Activated CD8-positive, alpha-beta memory T cell treated with anti-CD3 and anti-CD28 coated beads, Interleukin-2, amount 10 ng/mL, durations not matched to agents 7 days and 5 days (primary cell): ENCODE measurements around the gene PCCA. TPM values are rescaled to one million over a fixed set of nuclear protein-coding genes. Genes with fewer than 3 reads are reported as not detected.

Experiments
- ATAC-seq: fragments of 150-1000 bp; cut with Tn5 transposase; one replicate; pipeline ENCODE4 v1.10.0; 2021; ENCODE audit warnings: moderate library complexity
- CTCF ChIA-PET: fragments of 350-600 bp; sonication (Branson Sonifier 250); formaldehyde crosslinking; loops from one replicate; lab custom pipeline; 2021; ENCODE audit warnings: antibody characterized with exemption; lab: Charles Lee
- DNase-seq: peaks from one replicate; pipeline ENCODE4 v3.0.0-alpha.2; 2020
- H3K27ac Mint-ChIP-seq: one replicate; pipeline ENCODE4 v1.8.0; 2021; ENCODE audit warnings: mild to moderate bottlenecking, mixed read lengths
- H3K27me3 Mint-ChIP-seq: one replicate; pipeline ENCODE4 v1.8.0; 2021; ENCODE audit warnings: mixed read lengths
- H3K36me3 Mint-ChIP-seq: one replicate; pipeline ENCODE4 v1.8.0; 2021; ENCODE audit warnings: mild to moderate bottlenecking, mixed read lengths
- H3K4me1 Mint-ChIP-seq: one replicate; pipeline ENCODE4 v1.8.0; 2021; ENCODE audit warnings: mixed read lengths
- H3K4me3 Mint-ChIP-seq: one replicate; pipeline ENCODE4 v1.8.0; 2021; ENCODE audit warnings: mild to moderate bottlenecking, moderate library complexity, mixed read lengths
- H3K9me3 Mint-ChIP-seq: one replicate; pipeline ENCODE4 v1.8.0; 2022; ENCODE audit warnings: low read depth, mixed read lengths
- total RNA-seq, 2 experiments: library from RNA; stranded (reverse); gene quantifications; one replicate each; pipeline ENCODE4 v1.2.3, GENCODE V29; 2021

PCCA gene
- total RNA-seq, 2 experiments from 2014 or later, result 14.1 to 17.9 TPM

DNA sequence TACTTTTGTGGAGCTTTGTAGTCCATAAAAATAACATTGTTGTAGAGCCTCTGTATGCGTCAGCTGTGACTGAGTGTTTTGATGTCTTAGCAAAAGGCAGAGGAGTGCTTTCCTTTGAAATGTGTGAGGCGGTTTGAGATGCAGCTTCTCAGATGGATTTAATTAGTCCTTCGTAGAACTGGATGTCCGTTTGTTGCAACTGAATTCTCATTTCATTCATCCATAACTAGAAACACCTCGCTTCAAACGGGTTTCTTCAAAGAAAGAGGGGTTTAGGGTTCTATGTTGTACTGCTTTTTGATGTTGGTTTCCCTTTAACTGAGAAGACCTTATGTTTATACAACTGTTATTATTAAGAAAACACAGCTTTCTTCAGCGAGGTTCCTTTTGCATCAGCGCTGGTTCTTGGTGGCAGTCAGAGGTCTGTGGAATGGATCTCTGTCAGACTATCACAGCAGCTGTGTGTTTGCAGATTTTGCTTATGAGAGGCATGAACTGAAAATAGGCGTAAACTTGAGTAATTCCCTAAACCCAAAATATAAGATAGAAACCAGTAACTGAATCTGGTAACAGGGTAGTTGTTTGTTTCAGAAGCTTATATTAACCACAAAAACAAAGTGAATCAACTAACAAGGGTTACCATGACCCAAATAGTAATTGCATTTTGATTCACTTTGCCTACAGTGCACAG, 305.3 kb downstream of the PCCA start:
- H3K4me1 Mint-ChIP-seq, result peaks cover 38% of the 10 kb centered on the region
- peaks cover 2% of the 10 kb centered on the region for H3K9me3 Mint-ChIP-seq
- peak; percentile 70 for DNase-seq
- no peaks in the 10 kb centered on the region for H3K27me3 Mint-ChIP-seq
- peaks cover 15% of the 10 kb centered on the region for H3K36me3 Mint-ChIP-seq
- peak overlapping the region; percentile 44 for H3K4me3 Mint-ChIP-seq
- CTCF ChIA-PET, result no interaction called here
- peak; percentile 64 for ATAC-seq
- H3K27ac Mint-ChIP-seq, result peak overlapping the region; percentile 89

DNA sequence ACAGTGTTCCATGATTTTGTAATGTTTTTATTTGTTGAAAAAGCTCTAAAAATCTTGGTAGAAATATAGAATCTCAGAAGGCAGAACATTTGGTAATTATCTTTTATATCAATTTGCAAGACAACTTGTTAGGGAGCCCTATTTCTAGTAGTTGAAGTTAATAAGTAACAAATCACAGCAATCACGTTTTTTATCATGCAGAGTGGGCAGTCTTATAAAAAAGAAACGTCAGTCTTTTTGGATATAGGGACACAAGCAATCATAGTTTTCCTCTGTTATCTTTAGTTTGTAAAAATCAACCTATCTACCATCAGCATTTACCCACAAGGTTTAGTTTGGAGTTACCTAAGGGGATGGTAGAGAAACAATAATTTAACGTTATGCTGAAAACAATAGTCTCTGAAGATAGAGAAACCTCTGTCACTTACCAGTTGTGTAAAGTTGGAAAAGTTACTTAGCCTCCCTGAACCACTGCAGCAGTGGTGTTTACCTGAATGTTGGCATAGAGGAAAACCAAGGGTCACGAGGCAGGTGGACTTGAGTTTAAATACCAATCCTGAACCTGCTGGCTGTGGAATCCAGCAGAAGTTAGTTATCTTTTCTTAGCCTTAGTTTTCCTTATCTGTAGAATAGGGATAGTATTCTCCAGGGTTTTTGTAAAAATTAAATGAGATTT, 306.9 kb downstream of the PCCA start:
- H3K27me3 Mint-ChIP-seq, result no peaks in the 10 kb centered on the region
- no peak for DNase-seq
- CTCF ChIA-PET, result no interaction called here
- H3K4me3 Mint-ChIP-seq, result no peak overlapping the region
- no peak overlapping the region for H3K27ac Mint-ChIP-seq
- peaks cover 38% of the 10 kb centered on the region for H3K4me1 Mint-ChIP-seq
- peaks cover 23% of the 10 kb centered on the region for H3K36me3 Mint-ChIP-seq
- no peak for ATAC-seq
- H3K9me3 Mint-ChIP-seq, result peaks cover 4% of the 10 kb centered on the region

DNA sequence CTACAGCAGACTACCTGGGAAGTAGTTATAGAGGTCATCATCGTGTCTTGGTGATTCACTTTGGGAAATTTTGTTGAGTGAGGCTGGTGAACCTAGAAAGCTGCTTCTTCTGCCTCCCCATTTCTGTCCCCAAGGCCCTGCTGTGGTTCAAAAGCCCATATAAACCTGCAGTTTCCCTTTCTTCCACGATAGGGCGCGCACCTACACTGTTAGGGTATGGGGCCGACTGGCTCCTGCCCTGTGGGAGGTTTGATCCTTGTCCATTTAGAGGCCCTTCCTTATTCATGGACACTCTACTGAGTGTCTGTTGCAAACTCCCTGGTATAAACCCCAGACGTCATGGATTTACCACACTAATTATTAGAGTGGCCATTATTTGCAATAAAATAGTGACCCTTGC, 307.9 kb downstream of the PCCA start:
- Mint-ChIP-seq H3K27me3 (no peaks in the 10 kb centered on the region), H3K36me3 (peaks cover 28% of the 10 kb centered on the region), H3K9me3 (peaks cover 4% of the 10 kb centered on the region), H3K4me1 (peaks cover 38% of the 10 kb centered on the region), H3K4me3 (no peak overlapping the region), H3K27ac (no peak overlapping the region)
- ATAC-seq (no peak), DNase-seq (no peak)
- CTCF ChIA-PET, result no interaction called here

DNA sequence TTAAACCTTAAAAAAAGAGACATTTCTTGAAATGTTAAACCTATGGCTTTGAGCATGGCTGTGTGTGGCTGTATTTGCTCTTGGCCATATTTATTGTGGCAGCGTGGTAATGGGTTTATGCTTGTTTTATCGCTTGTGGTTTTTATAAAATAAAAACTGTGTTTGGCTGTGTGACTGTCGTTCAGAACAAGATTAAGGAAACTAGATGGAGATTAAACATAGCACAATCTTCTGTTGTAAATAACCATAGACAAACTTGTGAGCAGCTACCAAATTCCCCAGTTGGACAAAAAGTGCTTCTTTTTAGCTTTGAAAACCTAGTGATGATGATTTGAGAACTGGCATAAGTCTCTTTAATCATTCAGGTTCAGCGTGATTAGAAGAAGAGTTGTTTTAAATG, 308.7 kb downstream of the PCCA start:
- Mint-ChIP-seq H3K4me1 (peaks cover 33% of the 10 kb centered on the region), H3K27me3 (no peaks in the 10 kb centered on the region), H3K27ac (no peak overlapping the region), H3K4me3 (no peak overlapping the region), H3K9me3 (peaks cover 5% of the 10 kb centered on the region), H3K36me3 (peaks cover 30% of the 10 kb centered on the region)
- ATAC-seq, result no peak
- DNase-seq, result no peak
- CTCF ChIA-PET, result no interaction called here

DNA sequence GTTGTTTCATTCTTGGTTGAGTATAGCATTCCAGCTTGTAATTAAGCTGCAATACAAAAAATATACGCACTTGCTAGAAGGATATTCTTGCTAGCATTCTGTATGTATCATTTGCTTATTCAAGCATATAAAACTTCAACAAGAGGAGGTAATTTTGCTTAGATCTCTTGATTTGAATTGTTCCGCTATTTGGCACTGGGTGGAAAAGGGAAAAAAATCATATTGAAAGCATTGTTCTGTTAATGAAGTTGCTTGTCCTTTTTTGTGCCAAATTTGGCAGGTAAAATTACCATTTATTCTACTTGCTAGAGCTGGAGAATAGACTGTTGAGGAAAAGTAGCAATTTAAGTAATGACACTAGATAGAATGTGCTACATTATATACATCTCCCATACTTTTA, 309.5 kb downstream of the PCCA start:
- Mint-ChIP-seq H3K9me3 (peaks cover 12% of the 10 kb centered on the region), H3K36me3 (peaks cover 37% of the 10 kb centered on the region), H3K4me3 (no peak overlapping the region), H3K27ac (no peak overlapping the region), H3K4me1 (peaks cover 31% of the 10 kb centered on the region), H3K27me3 (no peaks in the 10 kb centered on the region)
- DNase-seq, result no peak
- CTCF ChIA-PET, result no interaction called here
- ATAC-seq, result no peak

DNA sequence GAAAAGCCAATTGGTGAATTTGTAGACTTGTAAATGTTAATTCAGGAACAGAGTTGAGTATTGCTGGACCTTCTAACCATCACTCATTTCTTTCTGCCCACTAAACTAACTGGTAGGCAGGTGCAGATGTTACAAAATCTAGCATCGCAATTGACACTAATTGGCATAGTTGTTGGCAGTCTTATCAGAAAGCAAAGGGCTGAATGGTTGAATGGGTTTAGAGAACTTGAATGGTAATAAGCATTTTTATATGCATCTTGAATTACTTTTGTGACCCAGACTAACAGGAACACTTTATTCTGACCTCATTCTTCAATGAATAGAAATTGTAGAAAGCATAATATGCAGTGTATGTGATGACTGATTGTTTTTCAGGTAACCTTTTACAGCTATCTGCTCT, 310.6 kb downstream of the PCCA start:
- Mint-ChIP-seq H3K36me3 (peaks cover 47% of the 10 kb centered on the region), H3K27me3 (no peaks in the 10 kb centered on the region), H3K27ac (no peak overlapping the region), H3K9me3 (peaks cover 12% of the 10 kb centered on the region), H3K4me3 (no peak overlapping the region), H3K4me1 (peaks cover 24% of the 10 kb centered on the region)
- DNase-seq (no peak), ATAC-seq (no peak)
- CTCF ChIA-PET, result no interaction called here

DNA sequence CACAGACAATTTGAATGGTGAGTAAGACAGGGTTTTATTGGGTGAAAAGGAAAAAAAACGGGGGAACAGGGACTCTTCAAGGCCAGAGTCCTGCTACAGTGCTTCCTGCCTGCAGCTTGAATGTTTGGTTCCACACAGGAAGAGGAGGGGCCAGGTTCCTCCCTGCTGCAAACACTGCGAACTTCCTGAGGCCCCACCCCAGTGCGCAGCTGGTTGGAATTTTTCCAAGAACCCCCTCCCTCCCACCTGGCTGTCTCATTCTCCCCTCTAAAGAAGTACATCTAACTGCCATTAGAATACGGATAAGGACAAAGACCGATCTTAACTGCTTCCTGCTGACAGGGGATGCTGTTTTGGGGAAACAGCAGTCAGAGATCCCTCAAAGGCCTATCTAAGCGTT, 314.8 kb downstream of the PCCA start:
- Mint-ChIP-seq H3K27ac (no peak overlapping the region), H3K4me1 (peaks cover 10% of the 10 kb centered on the region), H3K36me3 (peaks cover 55% of the 10 kb centered on the region), H3K27me3 (no peaks in the 10 kb centered on the region), H3K9me3 (peaks cover 24% of the 10 kb centered on the region), H3K4me3 (no peak overlapping the region)
- CTCF ChIA-PET, result no interaction called here
- ATAC-seq, result no peak
- no peak for DNase-seq

DNA sequence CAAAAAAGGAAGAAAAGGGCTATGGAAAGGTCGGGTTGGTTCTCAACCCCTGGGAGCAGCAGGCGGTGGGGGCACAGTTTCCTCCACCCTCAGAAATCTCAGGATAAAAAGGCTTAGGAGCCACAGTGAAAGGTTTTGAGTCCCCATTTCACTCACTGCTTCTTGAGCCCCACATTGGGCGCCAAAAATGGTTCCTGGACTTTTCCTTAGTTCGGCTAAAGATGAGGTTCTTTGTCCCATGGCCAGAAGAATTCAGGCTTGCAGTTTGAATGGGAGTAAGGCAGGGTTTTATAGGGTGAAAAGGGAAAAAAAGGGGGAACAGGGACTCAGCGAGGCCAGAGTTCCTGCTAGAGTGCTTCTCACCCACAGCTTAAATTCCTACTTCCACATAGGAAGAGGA, 320.2 kb downstream of the PCCA start:
- Mint-ChIP-seq H3K27ac (no peak overlapping the region), H3K9me3 (peaks cover 24% of the 10 kb centered on the region), H3K36me3 (peaks cover 53% of the 10 kb centered on the region), H3K4me3 (no peak overlapping the region), H3K27me3 (no peaks in the 10 kb centered on the region), H3K4me1 (no peaks in the 10 kb centered on the region)
- ATAC-seq (no peak), DNase-seq (no peak)
- CTCF ChIA-PET, result no interaction called here

DNA sequence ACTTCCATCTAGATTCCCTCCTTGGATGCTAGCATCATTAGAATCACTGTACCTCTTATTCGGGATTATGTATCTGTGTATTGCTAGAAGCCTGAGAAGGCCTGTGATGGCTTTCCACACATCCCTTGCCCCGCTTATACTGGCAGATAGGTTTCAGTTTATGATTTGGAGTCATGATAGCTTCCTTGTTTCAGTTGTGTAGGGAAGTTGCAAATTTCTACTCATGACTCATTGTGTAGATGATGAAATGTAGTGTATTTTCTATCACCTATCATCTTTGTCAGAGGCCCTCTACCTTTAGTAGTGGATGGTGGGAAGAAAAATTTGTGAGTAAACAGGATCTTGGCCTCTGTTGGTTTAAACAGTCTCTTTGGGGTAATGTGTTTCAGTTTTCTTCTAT, 334.5 kb downstream of the PCCA start:
- CTCF ChIA-PET, result no interaction called here
- DNase-seq (no peak), ATAC-seq (no peak)
- H3K4me1 Mint-ChIP-seq, result peaks cover 7% of the 10 kb centered on the region
- H3K36me3 Mint-ChIP-seq, result peaks cover 19% of the 10 kb centered on the region
- H3K27ac Mint-ChIP-seq, result no peak overlapping the region
- no peak overlapping the region for H3K4me3 Mint-ChIP-seq
- H3K27me3 Mint-ChIP-seq, result no peaks in the 10 kb centered on the region
- peaks cover 2% of the 10 kb centered on the region for H3K9me3 Mint-ChIP-seq

DNA sequence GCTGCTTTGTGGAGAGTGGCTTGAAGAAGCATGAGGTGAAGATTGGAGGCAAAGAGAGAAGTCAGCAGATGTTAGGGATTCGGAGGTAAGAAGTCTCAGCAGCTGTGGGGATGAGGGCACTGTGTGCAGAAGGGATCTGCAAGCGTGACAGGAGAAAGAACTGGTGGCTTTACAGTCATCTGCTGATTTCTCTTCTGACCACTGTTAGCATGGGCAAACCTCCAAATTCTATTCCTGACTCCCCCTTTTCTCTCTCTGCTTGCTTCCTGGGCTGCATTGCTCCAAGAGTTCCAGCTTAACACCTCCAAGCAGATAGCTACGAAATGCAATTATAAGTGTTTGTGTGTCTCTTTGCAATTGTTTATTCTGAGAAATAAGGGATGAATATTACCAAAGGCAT, 340.1 kb downstream of the PCCA start:
- CTCF ChIA-PET, result interaction anchor here (1.6 kb wide), 1 partner anchor 11 kb away, joined by 4 read pairs; no protein-coding TSS in a partner anchor
- H3K27me3 Mint-ChIP-seq, result no peaks in the 10 kb centered on the region
- no peak for ATAC-seq
- DNase-seq, result no peak
- H3K9me3 Mint-ChIP-seq, result no peaks in the 10 kb centered on the region
- peaks cover 32% of the 10 kb centered on the region for H3K4me1 Mint-ChIP-seq
- H3K27ac Mint-ChIP-seq, result no peak overlapping the region
- no peak overlapping the region for H3K4me3 Mint-ChIP-seq
- H3K36me3 Mint-ChIP-seq, result peaks cover 33% of the 10 kb centered on the region

DNA sequence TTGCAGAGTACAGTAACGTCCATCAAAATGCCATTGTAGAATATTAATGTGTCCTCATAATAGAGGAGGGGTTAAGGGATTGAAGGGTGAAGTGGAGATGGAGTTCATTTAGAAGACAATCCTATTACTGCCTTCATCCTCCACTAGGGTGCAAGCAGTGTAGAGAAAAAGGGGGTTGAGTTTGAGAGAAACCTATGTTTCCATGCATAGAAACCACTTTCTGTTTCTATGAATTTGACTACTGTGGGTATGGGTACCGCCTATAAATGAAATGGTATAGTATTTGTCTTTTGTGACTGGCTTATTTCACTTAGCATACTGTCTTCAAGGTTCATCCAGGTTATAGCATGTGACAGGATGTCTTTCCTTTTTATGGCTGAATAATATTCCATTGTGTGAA, 343.7 kb downstream of the PCCA start:
- Mint-ChIP-seq H3K4me3 (no peak overlapping the region), H3K27me3 (no peaks in the 10 kb centered on the region), H3K36me3 (peaks cover 36% of the 10 kb centered on the region), H3K4me1 (peaks cover 55% of the 10 kb centered on the region), H3K27ac (peak overlapping the region; percentile 78), H3K9me3 (no peaks in the 10 kb centered on the region)
- DNase-seq (no peak), ATAC-seq (no peak)
- CTCF ChIA-PET, result no interaction called here

DNA sequence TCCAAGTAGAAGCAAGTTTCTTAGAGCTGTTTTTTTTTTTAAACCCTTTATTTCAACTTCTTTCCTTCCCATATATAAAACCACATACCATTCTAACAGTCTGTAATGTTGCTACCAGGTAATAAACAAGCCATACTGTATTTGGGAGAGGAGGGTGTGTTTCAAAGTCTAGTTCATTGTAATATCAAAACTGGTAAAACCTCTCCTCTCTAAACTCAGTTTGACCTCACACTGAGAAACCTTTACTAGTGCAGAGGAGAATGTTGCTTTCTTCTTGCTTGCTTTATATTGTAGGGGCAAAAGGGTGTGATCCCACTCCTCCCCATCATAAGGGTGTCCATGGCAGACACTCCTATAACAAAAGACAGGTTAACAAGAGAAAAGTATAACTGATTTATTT, 344.6 kb downstream of the PCCA start:
- CTCF ChIA-PET, result interaction anchor here (1.2 to 1.4 kb wide), 4 partner anchors 10 to 82 kb away, joined by 3 to 4 read pairs (median 4); no protein-coding TSS in a partner anchor
- ATAC-seq (peak; percentile 57), DNase-seq (no peak)
- no peaks in the 10 kb centered on the region for H3K27me3 Mint-ChIP-seq
- no peak overlapping the region for H3K4me3 Mint-ChIP-seq
- peak overlapping the region; percentile 78 for H3K27ac Mint-ChIP-seq
- peaks cover 58% of the 10 kb centered on the region for H3K4me1 Mint-ChIP-seq
- peaks cover 36% of the 10 kb centered on the region for H3K36me3 Mint-ChIP-seq
- no peaks in the 10 kb centered on the region for H3K9me3 Mint-ChIP-seq

DNA sequence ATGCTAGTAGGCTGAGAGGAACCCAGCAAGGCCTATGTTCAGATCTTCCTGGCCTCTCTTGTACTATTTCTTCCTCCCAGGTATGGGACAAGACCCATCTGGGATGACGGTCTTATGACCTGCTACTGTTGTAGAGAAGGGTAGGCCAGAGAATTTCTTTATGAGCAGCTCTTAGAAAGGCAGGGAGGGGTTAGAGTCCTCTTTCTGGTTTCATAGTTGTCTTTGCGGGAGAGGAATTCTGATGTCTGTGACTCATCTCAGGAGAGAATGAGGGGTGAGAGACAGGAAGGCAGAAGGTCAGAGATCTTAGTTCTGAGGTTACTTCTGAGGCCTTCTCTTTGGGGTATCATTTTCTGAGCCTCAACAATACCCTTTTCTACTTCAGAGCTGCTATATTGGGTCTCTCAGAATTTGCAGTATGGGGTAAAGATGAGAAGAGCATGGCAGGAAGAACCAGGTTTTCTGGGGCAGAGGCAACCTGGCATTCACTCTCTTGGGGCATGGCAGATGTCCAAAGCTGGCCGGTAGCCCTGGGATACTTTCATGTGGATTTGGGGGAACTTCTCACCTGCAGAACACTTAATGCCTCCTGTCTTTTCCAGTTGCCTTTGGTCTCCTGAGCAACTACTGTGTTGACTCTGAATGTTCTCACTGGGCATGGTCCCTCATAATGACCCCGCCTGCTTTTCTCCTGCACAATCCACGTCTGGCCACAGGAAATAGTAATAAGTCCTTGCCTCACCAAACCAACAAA, 345.3 kb downstream of the PCCA start:
- Mint-ChIP-seq H3K36me3 (peaks cover 36% of the 10 kb centered on the region), H3K4me1 (peaks cover 58% of the 10 kb centered on the region), H3K9me3 (no peaks in the 10 kb centered on the region), H3K27ac (peak overlapping the region; percentile 78), H3K27me3 (no peaks in the 10 kb centered on the region), H3K4me3 (peak overlapping the region; percentile 22)
- DNase-seq (peak; percentile 45), ATAC-seq (peak; percentile 76)
- CTCF ChIA-PET, result interaction anchor here (0.8 to 1.4 kb wide), 5 partner anchors 9 to 81 kb away, joined by 3 to 4 read pairs (median 3); no protein-coding TSS in a partner anchor
